Measurements from ENCODE around the gene USP25.

Gene USP25

GRCh38 chr21:15804247-15805005, 74.6 kb downstream of the USP25 start:
- CTCF ChIA-PET: no interaction called here
- POLR2A ChIA-PET (ENCODE audit: low non-redundant PET): no interaction called here
- no peak overlapping the region for H3K27ac ChIP-seq
- no peak for DNase-seq (ENCODE audit: low spot score)
- no peak for TF ChIP-seq CTCF (conservative IDR thresholded peaks at IDR 0.05; ENCODE audit: low read depth)

- no peak overlapping the region for H3K27ac ChIP-seq
- ChIA-PET CTCF (no interaction called here), POLR2A (ENCODE audit: low non-redundant PET) (no interaction called here)
- no peak for DNase-seq (ENCODE audit: low spot score)
- TF ChIP-seq CTCF (conservative IDR thresholded peaks at IDR 0.05; ENCODE audit: low read depth): no peak
Observed at GRCh38 chr21:15809065-15809464, 79.3 kb downstream of the USP25 start.

GRCh38 chr21:15809818-15810217, 80.0 kb downstream of the USP25 start:
- TF ChIP-seq CTCF (conservative IDR thresholded peaks at IDR 0.05; ENCODE audit: low read depth): no peak
- no peak overlapping the region for H3K27ac ChIP-seq
- CTCF ChIA-PET: no interaction called here
- no peak for DNase-seq (ENCODE audit: low spot score)
- POLR2A ChIA-PET (ENCODE audit: low non-redundant PET): no interaction called here

GRCh38 chr21:15815285-15815684, 85.5 kb downstream of the USP25 start:
- no peak overlapping the region for H3K27ac ChIP-seq
- ChIA-PET POLR2A (ENCODE audit: low non-redundant PET) (no interaction called here), CTCF (no interaction called here)
- DNase-seq (ENCODE audit: low spot score): no peak
- TF ChIP-seq CTCF (conservative IDR thresholded peaks at IDR 0.05; ENCODE audit: low read depth): no peak

- no peak overlapping the region for H3K27ac ChIP-seq
- no peak for DNase-seq (ENCODE audit: low spot score)
- POLR2A ChIA-PET (ENCODE audit: low non-redundant PET): no interaction called here
- CTCF ChIA-PET: interaction anchor here (0.6 kb wide), 1 partner anchor 1567 kb away, joined by 3 read pairs; no protein-coding TSS in a partner anchor
- TF ChIP-seq CTCF (conservative IDR thresholded peaks at IDR 0.05; ENCODE audit: low read depth): no peak
Observed at GRCh38 chr21:15820327-15820726, 90.5 kb downstream of the USP25 start.

GRCh38 chr21:15820852-15821379, 91.1 kb downstream of the USP25 start:
- POLR2A ChIA-PET (ENCODE audit: low non-redundant PET): no interaction called here
- H3K27ac ChIP-seq: no peak overlapping the region
- TF ChIP-seq CTCF (conservative IDR thresholded peaks at IDR 0.05; ENCODE audit: low read depth): no peak
- CTCF ChIA-PET: no interaction called here
- no peak for DNase-seq (ENCODE audit: low spot score)

Measured in RWPE1 (cell line).